Measurements from ENCODE around the gene PWWP2B. TPM values are rescaled to one million over a fixed set of nuclear protein-coding genes. Genes with fewer than 3 reads are reported as not detected.
A peak's percentile ranks its signal among the peaks of the same experiment; 100 is the strongest.

Gene PWWP2B
- total RNA-seq, 1 experiment from 2014 or later, result 12.2 TPM

- TF ChIP-seq, protein P1, sequence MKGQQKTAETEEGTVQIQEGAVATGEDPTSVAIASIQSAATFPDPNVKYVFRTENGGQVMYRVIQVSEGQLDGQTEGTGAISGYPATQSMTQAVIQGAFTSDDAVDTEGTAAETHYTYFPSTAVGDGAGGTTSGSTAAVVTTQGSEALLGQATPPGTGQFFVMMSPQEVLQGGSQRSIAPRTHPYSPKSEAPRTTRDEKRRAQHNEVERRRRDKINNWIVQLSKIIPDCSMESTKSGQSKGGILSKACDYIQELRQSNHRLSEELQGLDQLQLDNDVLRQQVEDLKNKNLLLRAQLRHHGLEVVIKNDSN (CRISPR knock-in tag; IDR thresholded peaks at IDR 0.05), result no peak
- TF ChIP-seq, protein P2, sequence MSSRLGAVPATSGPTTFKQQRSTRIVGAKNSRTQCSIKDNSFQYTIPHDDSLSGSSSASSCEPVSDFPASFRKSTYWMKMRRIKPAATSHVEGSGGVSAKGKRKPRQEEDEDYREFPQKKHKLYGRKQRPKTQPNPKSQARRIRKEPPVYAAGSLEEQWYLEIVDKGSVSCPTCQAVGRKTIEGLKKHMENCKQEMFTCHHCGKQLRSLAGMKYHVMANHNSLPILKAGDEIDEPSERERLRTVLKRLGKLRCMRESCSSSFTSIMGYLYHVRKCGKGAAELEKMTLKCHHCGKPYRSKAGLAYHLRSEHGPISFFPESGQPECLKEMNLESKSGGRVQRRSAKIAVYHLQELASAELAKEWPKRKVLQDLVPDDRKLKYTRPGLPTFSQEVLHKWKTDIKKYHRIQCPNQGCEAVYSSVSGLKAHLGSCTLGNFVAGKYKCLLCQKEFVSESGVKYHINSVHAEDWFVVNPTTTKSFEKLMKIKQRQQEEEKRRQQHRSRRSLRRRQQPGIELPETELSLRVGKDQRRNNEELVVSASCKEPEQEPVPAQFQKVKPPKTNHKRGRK (CRISPR knock-in tag; IDR thresholded peaks at IDR 0.05; ENCODE audit: borderline replicate concordance), result no peak
These were observed 19.7 kb downstream of the PWWP2B start (continued) for GRCh38 chr10:132416566-132417256.

- TF ChIP-seq SOX15 (CRISPR knock-in tag; IDR thresholded peaks at IDR 0.05) (no peak), FOXJ3 (CRISPR knock-in tag; IDR thresholded peaks at IDR 0.05; ENCODE audit: borderline replicate concordance) (no peak)
- no peak overlapping the region for H3K27ac Mint-ChIP-seq
- ChIA-PET CTCF (interaction anchor here (1.8 to 6.6 kb wide), 2 partner anchors 12 to 28 kb away, joined by 7 to 63 read pairs; no protein-coding TSS in a partner anchor), POLR2A (interaction anchor here (1.8 kb wide), 1 partner anchor 9 kb away, joined by 9 read pairs; no protein-coding TSS in a partner anchor)
- H3K27me3 Mint-ChIP-seq (ENCODE audit: low read depth), result no peaks in the 10 kb centered on the region
- ATAC-seq (no peak), DNase-seq (ENCODE audit: low spot score) (no peak)
- H3K4me1 Mint-ChIP-seq, result peaks cover 34% of the 10 kb centered on the region
- H3K9me3 Mint-ChIP-seq, result no peaks in the 10 kb centered on the region
- peaks cover 6% of the 10 kb centered on the region; the same call in 1 of the 2 replicates for H3K36me3 Mint-ChIP-seq
- no peak overlapping the region for H3K4me3 Mint-ChIP-seq
These were observed 20.4 kb downstream of the PWWP2B start for GRCh38 chr10:132417257-132417910.

GRCh38 chr10:132417957-132418441, 21.0 kb downstream of the PWWP2B start:
- CTCF ChIA-PET, result interaction anchor here (1.0 to 6.6 kb wide), 7 partner anchors 8 to 188 kb away, joined by 3 to 63 read pairs (median 7); no protein-coding TSS in a partner anchor
- H3K36me3 Mint-ChIP-seq, result peaks cover 6% of the 10 kb centered on the region; the same call in 1 of the 2 replicates
- H3K4me3 Mint-ChIP-seq, result no peak overlapping the region
- POLR2A ChIA-PET, result interaction anchor here (1.0 to 1.8 kb wide), 2 partner anchors 10 to 29 kb away, joined by 4 to 9 read pairs; no protein-coding TSS in a partner anchor
- TF ChIP-seq ZNF121 (CRISPR knock-in tag; IDR thresholded peaks at IDR 0.05) (no peak), ATF1 (CRISPR knock-in tag; IDR thresholded peaks at IDR 0.05) (no peak), NFE2L1 (CRISPR knock-in tag; IDR thresholded peaks at IDR 0.05) (no peak), ZBTB21 (CRISPR knock-in tag; IDR thresholded peaks at IDR 0.05; ENCODE audit: borderline replicate concordance) (no peak), NR3C1 (CRISPR knock-in tag; conservative IDR thresholded peaks at IDR 0.05; ENCODE audit: low read depth) (no peak), ZNF423 (CRISPR knock-in tag; IDR thresholded peaks at IDR 0.05) (peak; percentile 61), ZMAT4 (CRISPR knock-in tag; IDR thresholded peaks at IDR 0.05) (no peak)
- TF ChIP-seq, protein P3, sequence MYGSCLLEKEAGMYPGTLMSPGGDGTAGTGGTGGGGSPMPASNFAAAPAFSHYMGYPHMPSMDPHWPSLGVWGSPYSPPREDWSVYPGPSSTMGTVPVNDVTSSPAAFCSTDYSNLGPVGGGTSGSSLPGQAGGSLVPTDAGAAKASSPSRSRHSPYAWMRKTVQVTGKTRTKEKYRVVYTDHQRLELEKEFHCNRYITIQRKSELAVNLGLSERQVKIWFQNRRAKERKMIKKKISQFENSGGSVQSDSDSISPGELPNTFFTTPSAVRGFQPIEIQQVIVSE (CRISPR knock-in tag; IDR thresholded peaks at IDR 0.05; ENCODE audit: borderline replicate concordance), result no peak
- TF ChIP-seq, protein P4, sequence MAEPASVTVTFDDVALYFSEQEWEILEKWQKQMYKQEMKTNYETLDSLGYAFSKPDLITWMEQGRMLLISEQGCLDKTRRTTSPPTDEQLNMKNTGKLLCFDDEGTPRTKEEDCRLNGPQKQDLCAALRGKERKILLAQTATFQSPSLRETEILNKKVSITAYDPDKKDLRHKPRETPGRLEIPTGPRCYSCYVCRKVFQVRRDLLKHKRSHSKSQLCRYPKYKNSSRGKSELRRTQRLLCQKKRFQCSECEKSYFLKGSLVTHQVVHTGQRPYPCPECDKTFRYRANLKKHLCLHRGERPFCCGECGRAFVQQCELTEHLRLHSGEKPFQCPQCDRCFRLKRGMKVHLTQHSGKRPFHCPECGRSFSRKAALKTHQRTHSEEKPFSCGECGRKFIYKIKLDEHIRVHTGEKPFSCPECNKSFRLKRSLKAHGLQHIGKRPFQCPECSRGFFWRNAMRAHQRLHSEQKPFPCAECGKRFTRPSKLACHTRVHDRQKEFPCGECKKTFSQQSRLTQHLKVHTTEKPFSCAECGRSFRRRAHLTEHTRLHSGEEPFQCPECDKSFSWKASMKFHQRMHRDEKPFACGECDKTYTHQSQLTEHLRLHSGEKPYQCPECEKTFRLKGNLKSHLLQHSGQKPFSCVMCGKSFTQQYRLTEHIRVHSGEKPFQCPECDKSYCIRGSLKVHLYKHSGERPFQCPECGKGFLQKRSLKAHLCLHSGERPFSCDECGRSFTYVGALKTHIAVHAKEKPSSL (CRISPR knock-in tag; conservative IDR thresholded peaks at IDR 0.05), result no peak
- ATAC-seq, result no peak
- no peaks in the 10 kb centered on the region for H3K9me3 Mint-ChIP-seq
- 0 out of 2 replicates have a peak overlapping the region, but pooled peaks have one; percentile 23 for H3K27ac Mint-ChIP-seq
- no peaks in the 10 kb centered on the region for H3K27me3 Mint-ChIP-seq (ENCODE audit: low read depth)
- no peak for DNase-seq (ENCODE audit: low spot score)
- H3K4me1 Mint-ChIP-seq, result peaks cover 29% of the 10 kb centered on the region

Measured in WTC11 (cell line).